NCI-H2171 (cell line): ENCODE data around the gene DRAXIN.

Source experiments
- DNase-seq: peaks from one replicate; lab custom pipeline; 2025; lab: John Stamatoyannopoulos, UW

DRAXIN gene

GRCh38 chr1:11736746-11737639 is 45.5 kb downstream of the DRAXIN start:
- peak; percentile 32 for DNase-seq

GRCh38 chr1:11738096-11738495 is 46.6 kb downstream of the DRAXIN start:
- no peak for DNase-seq

- no peak for DNase-seq
Observed at GRCh38 chr1:11738783-11739182, 47.3 kb downstream of the DRAXIN start.

- DNase-seq = no peak
Observed at GRCh38 chr1:11740258-11741192, 49.0 kb downstream of the DRAXIN start.

GRCh38 chr1:11741482-11741881 is 50.0 kb downstream of the DRAXIN start:
- no peak for DNase-seq

GRCh38 chr1:11741919-11742558 is 50.5 kb downstream of the DRAXIN start:
- no peak for DNase-seq

- no peak for DNase-seq
Observed at GRCh38 chr1:11744287-11744686, 52.8 kb downstream of the DRAXIN start.

GRCh38 chr1:11746092-11746491 is 54.6 kb downstream of the DRAXIN start:
- no peak for DNase-seq

- DNase-seq = no peak
Observed at GRCh38 chr1:11746795-11747487, 55.4 kb downstream of the DRAXIN start.

- no peak for DNase-seq
Observed at GRCh38 chr1:11748294-11749202, 57.0 kb downstream of the DRAXIN start.

GRCh38 chr1:11749203-11749689 is 57.7 kb downstream of the DRAXIN start:
- DNase-seq = no peak

- DNase-seq = no peak
Observed at GRCh38 chr1:11749996-11750395, 58.5 kb downstream of the DRAXIN start.

- DNase-seq = no peak
Observed at GRCh38 chr1:11751087-11751486, 59.6 kb downstream of the DRAXIN start.

- DNase-seq = no peak
Observed at GRCh38 chr1:11752359-11753088, 61.0 kb downstream of the DRAXIN start.

GRCh38 chr1:11753555-11754208 is 62.2 kb downstream of the DRAXIN start:
- no peak for DNase-seq

- DNase-seq = no peak
Observed at GRCh38 chr1:11757047-11757446, 65.5 kb downstream of the DRAXIN start.

- DNase-seq = no peak
Observed at GRCh38 chr1:11759791-11760190, 68.3 kb downstream of the DRAXIN start.

GRCh38 chr1:11761285-11761684 is 69.8 kb downstream of the DRAXIN start:
- no peak for DNase-seq

GRCh38 chr1:11761988-11762406 is 70.5 kb downstream of the DRAXIN start, which contains the start of gene C1orf167:
Gene C1orf167, plus strand, starts transcription at chr1:11762193. Its CDS starts 2,208 bp downstream, at chr1:11764401.
- DNase-seq = no peak
